HG02852 (cell line): ENCODE data around the gene SLC12A1.
A peak's percentile ranks its signal among the peaks of the same experiment; 100 is the strongest.

Experiments used
- ATAC-seq: cut with Tn5 transposase; IDR thresholded peaks from one replicate; pipeline ENCODE4 v1.9.1; 2021; ENCODE audit warnings: mild to moderate bottlenecking, moderate library complexity; ENCODE audit not compliant: unreplicated experiment

Gene SLC12A1

GRCh38 chr15:48345516-48345915 lies 139.4 kb downstream of the SLC12A1 start:
- ATAC-seq: no peak

- ATAC-seq: peak; percentile 81
Observed at GRCh38 chr15:48352474-48353072, 146.5 kb downstream of the SLC12A1 start.
